ENCODE measurements around the gene HELZ2. TPM values are rescaled to one million over a fixed set of nuclear protein-coding genes. Genes with fewer than 3 reads are reported as not detected.

Gene HELZ2
- total and polyA plus RNA-seq, 2 experiments from 2014 or later = 5.2 to 48.9 TPM

DNA sequence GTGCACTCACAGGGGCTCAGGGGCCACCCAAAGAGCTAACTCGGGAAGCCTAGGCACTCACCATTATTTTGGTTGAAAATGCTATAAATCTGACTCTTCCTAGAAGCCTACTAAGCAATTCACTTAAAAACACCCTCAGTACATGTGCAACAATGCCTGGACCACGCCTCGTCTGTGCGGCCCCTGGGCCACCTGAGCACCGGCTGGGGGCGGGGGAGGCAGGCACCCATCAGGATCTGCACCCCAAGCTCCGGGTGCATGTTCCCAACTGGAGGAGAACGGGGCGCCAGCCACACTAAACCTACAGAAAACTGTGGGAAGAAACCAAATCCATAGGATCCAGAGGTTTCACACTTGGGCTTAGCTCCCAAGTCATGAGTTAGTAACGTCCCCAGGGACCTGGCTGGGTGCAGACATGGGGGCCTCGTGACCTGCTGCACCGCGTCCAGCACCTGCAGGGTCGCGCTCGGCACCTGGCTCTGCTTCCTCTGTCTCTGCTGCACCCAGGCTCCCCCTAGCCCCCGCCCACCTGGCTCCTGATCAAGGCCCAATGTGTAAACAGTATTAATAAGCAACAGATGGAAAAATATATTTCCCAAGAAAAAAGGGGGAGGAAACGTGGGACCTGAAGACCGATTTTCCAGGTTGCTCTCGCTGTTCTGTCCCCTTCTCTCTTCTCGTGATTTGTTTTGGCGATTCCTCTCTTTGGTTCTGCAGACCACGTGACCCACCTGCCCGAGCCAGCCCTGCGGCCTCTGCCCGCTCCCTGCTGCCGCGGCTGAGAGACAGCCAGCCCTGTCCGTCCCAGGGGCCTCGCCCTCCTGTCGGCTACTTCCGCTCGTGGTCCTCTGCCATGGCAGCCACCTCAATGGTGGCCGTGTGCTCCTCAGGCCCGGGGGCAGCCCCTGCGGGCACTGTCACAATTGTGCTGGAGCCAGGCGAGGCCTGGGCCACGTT lies 15.5 kb upstream of the HELZ2 start:
- ATAC-seq (no peak), DNase-seq (ENCODE audit: low spot score) (no peak)
- H3K4me1 ChIP-seq (ENCODE audit: insufficient read depth) = no peaks in the 10 kb centered on the region
- peaks cover 3% of the 10 kb centered on the region for H3K27me3 Mint-ChIP-seq (ENCODE audit: insufficient read depth, low read depth, poor library complexity)
- H3K4me2 ChIP-seq = no peak overlapping the region
- H3K4me3 Mint-ChIP-seq = no peak overlapping the region
- H3K9me3 Mint-ChIP-seq = no peaks in the 10 kb centered on the region
- H3K27me3 ChIP-seq (ENCODE audit: insufficient read depth) = no peaks in the 10 kb centered on the region
- TF ChIP-seq, protein P1, sequence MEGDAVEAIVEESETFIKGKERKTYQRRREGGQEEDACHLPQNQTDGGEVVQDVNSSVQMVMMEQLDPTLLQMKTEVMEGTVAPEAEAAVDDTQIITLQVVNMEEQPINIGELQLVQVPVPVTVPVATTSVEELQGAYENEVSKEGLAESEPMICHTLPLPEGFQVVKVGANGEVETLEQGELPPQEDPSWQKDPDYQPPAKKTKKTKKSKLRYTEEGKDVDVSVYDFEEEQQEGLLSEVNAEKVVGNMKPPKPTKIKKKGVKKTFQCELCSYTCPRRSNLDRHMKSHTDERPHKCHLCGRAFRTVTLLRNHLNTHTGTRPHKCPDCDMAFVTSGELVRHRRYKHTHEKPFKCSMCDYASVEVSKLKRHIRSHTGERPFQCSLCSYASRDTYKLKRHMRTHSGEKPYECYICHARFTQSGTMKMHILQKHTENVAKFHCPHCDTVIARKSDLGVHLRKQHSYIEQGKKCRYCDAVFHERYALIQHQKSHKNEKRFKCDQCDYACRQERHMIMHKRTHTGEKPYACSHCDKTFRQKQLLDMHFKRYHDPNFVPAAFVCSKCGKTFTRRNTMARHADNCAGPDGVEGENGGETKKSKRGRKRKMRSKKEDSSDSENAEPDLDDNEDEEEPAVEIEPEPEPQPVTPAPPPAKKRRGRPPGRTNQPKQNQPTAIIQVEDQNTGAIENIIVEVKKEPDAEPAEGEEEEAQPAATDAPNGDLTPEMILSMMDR (conservative IDR thresholded peaks at IDR 0.05; ENCODE audit: low read depth in 2 of 2) = no peak
- no peak for TF ChIP-seq JUNB (IDR thresholded peaks at IDR 0.05; ENCODE audit: unreplicated experiment)
- peaks cover 18% of the 10 kb centered on the region for H3K36me3 Mint-ChIP-seq (ENCODE audit: low read depth)
- no peak overlapping the region for H2AFZ ChIP-seq
- 0 out of 2 replicates have a peak, but pooled peaks cover 2% of the 10 kb centered on the region for H3F3A ChIP-seq (replicated peaks; ENCODE audit: low read depth)
- no peaks in the 10 kb centered on the region for H4K20me1 ChIP-seq (replicated peaks; ENCODE audit: insufficient read depth)
- H3K9me2 ChIP-seq (ENCODE audit: insufficient read depth) = no peaks in the 10 kb centered on the region
- no peaks in the 10 kb centered on the region for H3K4me1 Mint-ChIP-seq
- no peaks in the 10 kb centered on the region for H3K79me2 ChIP-seq (replicated peaks; ENCODE audit: insufficient read depth)
- no peak overlapping the region for H3K27ac ChIP-seq (ENCODE audit: low read depth)
- no peaks in the 10 kb centered on the region for H3K36me3 ChIP-seq (ENCODE audit: insufficient read depth)
- H3K27ac Mint-ChIP-seq = no peak overlapping the region
- H3K4me3 ChIP-seq = no peak overlapping the region

DNA sequence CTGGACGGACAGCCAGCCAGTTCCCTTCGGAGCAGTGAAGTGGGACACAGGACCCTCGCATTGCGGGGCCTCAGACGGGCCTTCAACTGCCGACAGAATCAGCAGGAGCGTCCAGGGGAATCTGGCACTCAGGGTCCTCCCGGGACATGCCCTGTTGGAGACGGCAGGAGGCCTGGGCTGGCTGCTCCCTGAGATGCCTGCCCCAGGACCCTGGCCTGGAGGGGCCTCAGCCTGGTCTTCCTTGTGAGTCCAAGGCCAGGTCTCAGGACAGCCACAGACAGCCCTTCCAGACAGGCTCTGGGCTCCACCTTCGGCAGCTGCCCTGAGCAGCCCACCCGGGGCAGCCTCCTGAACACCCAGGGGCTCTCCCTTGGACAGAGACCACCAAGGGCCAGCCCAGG lies 14.6 kb upstream of the HELZ2 start:
- Histone ChIP-seq H3K4me2 (no peak overlapping the region), H3K4me3 (no peak overlapping the region), H2AFZ (no peak overlapping the region), H3K79me2 (replicated peaks; ENCODE audit: insufficient read depth) (no peaks in the 10 kb centered on the region), H3K27ac (ENCODE audit: low read depth) (no peak overlapping the region), H4K20me1 (replicated peaks; ENCODE audit: insufficient read depth) (no peaks in the 10 kb centered on the region), H3K9me2 (ENCODE audit: insufficient read depth) (no peaks in the 10 kb centered on the region), H3K4me1 (ENCODE audit: insufficient read depth) (no peaks in the 10 kb centered on the region), H3K27me3 (ENCODE audit: insufficient read depth) (no peaks in the 10 kb centered on the region), H3K36me3 (ENCODE audit: insufficient read depth) (no peaks in the 10 kb centered on the region), H3F3A (replicated peaks; ENCODE audit: low read depth) (0 out of 2 replicates have a peak, but pooled peaks cover 2% of the 10 kb centered on the region)
- H3K36me3 Mint-ChIP-seq (ENCODE audit: low read depth) = peaks cover 18% of the 10 kb centered on the region
- H3K9me3 Mint-ChIP-seq = no peaks in the 10 kb centered on the region
- no peak for DNase-seq (ENCODE audit: low spot score)
- ATAC-seq = no peak
- H3K27ac Mint-ChIP-seq = no peak overlapping the region
- no peak overlapping the region for H3K4me3 Mint-ChIP-seq
- H3K4me1 Mint-ChIP-seq = no peaks in the 10 kb centered on the region
- H3K27me3 Mint-ChIP-seq (ENCODE audit: insufficient read depth, low read depth, poor library complexity) = peaks cover 3% of the 10 kb centered on the region
- TF ChIP-seq ZNF462 (CRISPR knock-in tag; IDR thresholded peaks at IDR 0.05) = no peak
- TF ChIP-seq, protein P2, sequence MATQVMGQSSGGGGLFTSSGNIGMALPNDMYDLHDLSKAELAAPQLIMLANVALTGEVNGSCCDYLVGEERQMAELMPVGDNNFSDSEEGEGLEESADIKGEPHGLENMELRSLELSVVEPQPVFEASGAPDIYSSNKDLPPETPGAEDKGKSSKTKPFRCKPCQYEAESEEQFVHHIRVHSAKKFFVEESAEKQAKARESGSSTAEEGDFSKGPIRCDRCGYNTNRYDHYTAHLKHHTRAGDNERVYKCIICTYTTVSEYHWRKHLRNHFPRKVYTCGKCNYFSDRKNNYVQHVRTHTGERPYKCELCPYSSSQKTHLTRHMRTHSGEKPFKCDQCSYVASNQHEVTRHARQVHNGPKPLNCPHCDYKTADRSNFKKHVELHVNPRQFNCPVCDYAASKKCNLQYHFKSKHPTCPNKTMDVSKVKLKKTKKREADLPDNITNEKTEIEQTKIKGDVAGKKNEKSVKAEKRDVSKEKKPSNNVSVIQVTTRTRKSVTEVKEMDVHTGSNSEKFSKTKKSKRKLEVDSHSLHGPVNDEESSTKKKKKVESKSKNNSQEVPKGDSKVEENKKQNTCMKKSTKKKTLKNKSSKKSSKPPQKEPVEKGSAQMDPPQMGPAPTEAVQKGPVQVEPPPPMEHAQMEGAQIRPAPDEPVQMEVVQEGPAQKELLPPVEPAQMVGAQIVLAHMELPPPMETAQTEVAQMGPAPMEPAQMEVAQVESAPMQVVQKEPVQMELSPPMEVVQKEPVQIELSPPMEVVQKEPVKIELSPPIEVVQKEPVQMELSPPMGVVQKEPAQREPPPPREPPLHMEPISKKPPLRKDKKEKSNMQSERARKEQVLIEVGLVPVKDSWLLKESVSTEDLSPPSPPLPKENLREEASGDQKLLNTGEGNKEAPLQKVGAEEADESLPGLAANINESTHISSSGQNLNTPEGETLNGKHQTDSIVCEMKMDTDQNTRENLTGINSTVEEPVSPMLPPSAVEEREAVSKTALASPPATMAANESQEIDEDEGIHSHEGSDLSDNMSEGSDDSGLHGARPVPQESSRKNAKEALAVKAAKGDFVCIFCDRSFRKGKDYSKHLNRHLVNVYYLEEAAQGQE (IDR thresholded peaks at IDR 0.05; ENCODE audit: unreplicated experiment) = no peak
- TF ChIP-seq JUNB (IDR thresholded peaks at IDR 0.05; ENCODE audit: unreplicated experiment) = no peak
- TF ChIP-seq ZNF331 (CRISPR knock-in tag; IDR thresholded peaks at IDR 0.05; ENCODE audit: low read depth) = no peak
- no peak for TF ChIP-seq ZNF114 (CRISPR knock-in tag; IDR thresholded peaks at IDR 0.05)
- TF ChIP-seq POLR2AphosphoS5 (IDR thresholded peaks at IDR 0.05; ENCODE audit: low read depth) = no peak
- no peak for TF ChIP-seq CREB1 (CRISPR knock-in tag; IDR thresholded peaks at IDR 0.05; ENCODE audit: low read depth)
